Smooth muscle cell (in vitro differentiated cells): ENCODE data around the gene CCNF. TPM values are rescaled to one million over a fixed set of nuclear protein-coding genes. Genes with fewer than 3 reads are reported as not detected.

ENCODE experiments used
- DNase-seq: peaks from one replicate; lab custom pipeline; 2025; ENCODE audit not compliant: unreplicated experiment; lab: John Stamatoyannopoulos, UW
- H2AFZ ChIP-seq: fragments of 200-600 bp; sonication (generic); 2 replicates; pipeline ENCODE4 v1.6.0; 2016; ENCODE audit warnings: antibody characterized with exemption, low read depth, mild to moderate bottlenecking
- H3F3A ChIP-seq: fragments of 200-600 bp; sonication (generic); 2 replicates; pipeline ENCODE4 v1.6.0; 2017; ENCODE audit warnings: antibody characterized with exemption, low read depth
- H3K27ac ChIP-seq: fragments of 200-600 bp; sonication (generic); 2 replicates; pipeline ENCODE4 v1.5.1; 2016; ENCODE audit warnings: low read depth, mild to moderate bottlenecking
- H3K27me3 ChIP-seq: fragments of 200-600 bp; sonication (generic); 2 replicates; pipeline ENCODE4 v1.6.1; 2016; ENCODE audit warnings: low read depth, mild to moderate bottlenecking
- H3K36me3 ChIP-seq: fragments of 200-600 bp; sonication (generic); 2 replicates; pipeline ENCODE4 v1.5.1; 2016; ENCODE audit warnings: low read depth
- H3K4me1 ChIP-seq: fragments of 200-600 bp; sonication (generic); 2 replicates; pipeline ENCODE4 v1.5.1; 2016; ENCODE audit warnings: low read depth
- H3K4me2 ChIP-seq: fragments of 200-600 bp; sonication (generic); 2 replicates; pipeline ENCODE4 v1.6.0; 2016; ENCODE audit warnings: mild to moderate bottlenecking
- H3K4me3 ChIP-seq: fragments of 200-600 bp; sonication (generic); 2 replicates; pipeline ENCODE4 v1.5.1; 2016; ENCODE audit warnings: mild to moderate bottlenecking
- H3K79me2 ChIP-seq: fragments of 200-600 bp; sonication (generic); 2 replicates; pipeline ENCODE4 v1.6.0; 2016; ENCODE audit warnings: low read depth, mild to moderate bottlenecking
- H3K9ac ChIP-seq: fragments of 200-600 bp; sonication (generic); 2 replicates; pipeline ENCODE4 v1.6.0; 2016; ENCODE audit warnings: low read depth
- H3K9me3 ChIP-seq: fragments of 200-600 bp; sonication (generic); replicated peaks from 2 replicates; pipeline ENCODE4 v1.5.1; 2016; ENCODE audit warnings: low read depth
- H4K20me1 ChIP-seq: fragments of 200-600 bp; sonication (generic); 2 replicates; pipeline ENCODE4 v1.6.0; 2016; ENCODE audit warnings: low read depth
- CTCF ChIP-seq: fragments of 200-600 bp; sonication (generic); IDR thresholded peaks from 2 replicates; pipeline ENCODE4 v1.5.1; 2017; ENCODE audit warnings: borderline replicate concordance, mild to moderate bottlenecking, antibody characterized with exemption; ENCODE audit not compliant: insufficient read depth, poor library complexity, severe bottlenecking
- WGBS: methylation state at CpG from one replicate; pipeline ENCODE4 v1.1.7; 2016; ENCODE audit warnings: low lambda C conversion rate; 5-methylcytosine and 5-hydroxymethylcytosine counted together
- polyA plus RNA-seq: library from polyadenylated mRNA; unstranded; fragments of >200 nt; fragmentation: Nextera tagmentation; extraction: Ambion mirVana; gene quantifications from 2 replicates; pipeline ENCODE4 v1.2.1, GENCODE V29; 2016
- total RNA-seq: library from RNA; depleted of rRNA; stranded (reverse); fragments of >200 nt; gene quantifications from 2 replicates; pipeline ENCODE4 v1.2.3, GENCODE V29; 2014

Gene CCNF
- total and polyA plus RNA-seq, 2 experiments from 2014 or later: 3.6 to 12.8 TPM

DNA sequence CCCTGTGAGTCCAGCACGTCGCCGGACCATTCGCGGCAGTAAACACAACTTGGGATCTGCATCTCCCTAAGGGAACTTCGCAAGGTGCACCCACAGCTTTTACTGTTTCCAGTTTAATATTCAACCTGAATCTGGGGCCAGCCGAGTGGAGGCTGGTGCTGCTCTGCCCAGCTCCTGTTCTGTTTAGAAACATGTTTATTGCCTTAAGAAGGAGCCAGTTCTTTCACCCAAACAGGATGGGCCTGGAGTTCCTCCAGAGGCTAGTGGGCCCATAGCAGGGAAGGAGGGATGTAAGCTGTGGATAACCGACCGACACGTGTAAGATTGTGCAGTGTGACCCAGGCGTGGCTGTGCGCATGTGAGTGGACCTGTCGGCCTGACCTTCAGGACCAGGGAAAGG lies 63.0 kb downstream of the CCNF start:
- Histone ChIP-seq H3K27ac (no peak overlapping the region), H2AFZ (no peak overlapping the region), H3K4me2 (no peak overlapping the region), H3K9ac (no peak overlapping the region), H3F3A (no peaks in the 10 kb centered on the region), H3K4me3 (no peak overlapping the region), H3K4me1 (no peaks in the 10 kb centered on the region), H3K27me3 (no peaks in the 10 kb centered on the region), H4K20me1 (peaks cover 21% of the 10 kb centered on the region), H3K79me2 (no peaks in the 10 kb centered on the region), H3K36me3 (no peaks in the 10 kb centered on the region), H3K9me3 (no peaks in the 10 kb centered on the region)
- DNase-seq: no peak
- no peak for TF ChIP-seq CTCF
- 97% methylated on average over 13 of the region's 13 CpGs for WGBS

DNA sequence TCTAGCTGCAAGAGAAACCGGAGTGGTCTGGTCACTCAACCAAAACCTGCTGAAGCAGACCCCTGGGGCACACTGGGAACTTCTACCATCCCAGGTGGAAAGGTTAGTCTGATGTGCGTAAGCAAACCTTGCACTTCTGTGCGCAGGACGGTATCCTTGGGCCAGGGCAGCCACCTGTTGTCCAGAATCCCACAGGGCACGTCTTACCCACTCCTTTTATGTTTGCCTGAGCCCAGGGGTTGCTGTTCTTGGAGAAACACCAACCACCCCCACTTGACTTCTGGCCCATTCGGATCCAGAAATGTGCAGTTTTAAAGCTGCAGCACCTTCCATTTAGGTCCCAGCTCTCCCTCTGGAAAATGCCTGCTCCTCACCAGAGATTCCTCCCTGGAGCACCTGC lies 64.4 kb downstream of the CCNF start:
- Histone ChIP-seq H3K36me3 (no peaks in the 10 kb centered on the region), H3K27me3 (no peaks in the 10 kb centered on the region), H3K4me2 (no peak overlapping the region), H3K9ac (no peak overlapping the region), H3K4me1 (no peaks in the 10 kb centered on the region), H3F3A (no peaks in the 10 kb centered on the region), H4K20me1 (peaks cover 13% of the 10 kb centered on the region), H3K79me2 (no peaks in the 10 kb centered on the region), H3K4me3 (no peak overlapping the region), H3K27ac (no peak overlapping the region), H2AFZ (no peak overlapping the region), H3K9me3 (no peaks in the 10 kb centered on the region)
- WGBS: 92% methylated on average over 6 of the region's 6 CpGs
- TF ChIP-seq CTCF: no peak
- DNase-seq: no peak

DNA sequence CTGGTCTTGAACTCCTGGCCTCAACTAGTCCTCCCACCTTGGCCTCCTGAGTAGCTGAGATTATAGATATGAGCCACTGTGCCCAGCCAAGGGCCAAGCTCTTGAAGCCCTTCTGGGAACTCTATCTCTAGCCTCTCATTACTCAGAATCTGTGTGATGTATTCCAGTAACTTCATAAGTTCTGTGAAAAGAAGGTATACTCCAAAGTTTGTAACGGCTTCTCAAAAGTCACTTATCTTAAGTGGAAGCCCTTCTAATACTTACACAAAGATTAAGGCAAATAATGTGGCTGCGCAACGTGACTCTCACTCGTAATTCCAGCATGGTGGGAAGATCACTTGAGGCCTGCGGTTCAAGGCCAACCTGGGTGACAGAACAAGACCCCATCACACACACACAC lies 65.4 kb downstream of the CCNF start:
- no peak overlapping the region for H3K4me2 ChIP-seq
- peaks cover 9% of the 10 kb centered on the region for H4K20me1 ChIP-seq
- no peaks in the 10 kb centered on the region for H3F3A ChIP-seq
- no peak for TF ChIP-seq CTCF
- WGBS: 85% methylated on average over 5 of the region's 5 CpGs
- DNase-seq: no peak
- H3K4me3 ChIP-seq: no peak overlapping the region
- H3K4me1 ChIP-seq: no peaks in the 10 kb centered on the region
- no peaks in the 10 kb centered on the region for H3K27me3 ChIP-seq
- H3K79me2 ChIP-seq: no peaks in the 10 kb centered on the region
- no peaks in the 10 kb centered on the region for H3K36me3 ChIP-seq
- H3K9me3 ChIP-seq: no peaks in the 10 kb centered on the region
- H3K27ac ChIP-seq: no peak overlapping the region
- no peak overlapping the region for H3K9ac ChIP-seq
- H2AFZ ChIP-seq: no peak overlapping the region

DNA sequence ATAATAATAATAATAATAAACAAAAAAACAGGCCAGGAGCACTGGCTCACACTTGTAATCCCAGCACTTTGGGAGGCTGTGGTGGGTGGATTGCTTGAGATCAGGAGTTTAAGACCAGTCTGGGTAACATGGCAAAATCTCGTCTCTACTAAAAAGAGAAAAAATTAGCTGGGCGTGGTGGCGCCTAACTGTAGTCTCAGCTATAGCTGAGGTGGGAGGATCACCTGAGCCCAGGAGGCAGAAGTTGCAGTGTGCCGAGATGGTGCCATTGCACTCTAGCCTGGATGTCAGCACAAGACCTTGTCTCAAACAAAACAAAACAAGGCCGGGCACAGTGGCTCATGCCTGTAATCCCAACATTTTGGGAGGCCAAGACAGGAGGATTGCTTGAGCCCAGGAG lies 65.8 kb downstream of the CCNF start:
- H3K9ac ChIP-seq: no peak overlapping the region
- WGBS: 90% methylated on average over 5 of the region's 5 CpGs
- H3K4me3 ChIP-seq: no peak overlapping the region
- no peaks in the 10 kb centered on the region for H3F3A ChIP-seq
- H3K9me3 ChIP-seq: no peaks in the 10 kb centered on the region
- H2AFZ ChIP-seq: no peak overlapping the region
- H3K79me2 ChIP-seq: no peaks in the 10 kb centered on the region
- H3K4me1 ChIP-seq: no peaks in the 10 kb centered on the region
- no peaks in the 10 kb centered on the region for H3K36me3 ChIP-seq
- no peak for DNase-seq
- H4K20me1 ChIP-seq: peaks cover 8% of the 10 kb centered on the region
- H3K27me3 ChIP-seq: no peaks in the 10 kb centered on the region
- TF ChIP-seq CTCF: no peak
- H3K27ac ChIP-seq: no peak overlapping the region
- H3K4me2 ChIP-seq: no peak overlapping the region
